Measurements from ENCODE around the gene ABCD1. TPM values are rescaled to one million over a fixed set of nuclear protein-coding genes. Genes with fewer than 3 reads are reported as not detected.
"Not testable (repeated sequence)": the region's sequence is repeated elsewhere in the genome, so short reads cannot be mapped to it uniquely, and the experiment has no call there.

ABCD1 gene
- total and polyA plus RNA-seq, 9 of the 15 experiments (the other 6 are each of a cell fraction or from before 2014, with no cell fraction given) = 0.07 to 6.9 (median 2.2) TPM

DNA sequence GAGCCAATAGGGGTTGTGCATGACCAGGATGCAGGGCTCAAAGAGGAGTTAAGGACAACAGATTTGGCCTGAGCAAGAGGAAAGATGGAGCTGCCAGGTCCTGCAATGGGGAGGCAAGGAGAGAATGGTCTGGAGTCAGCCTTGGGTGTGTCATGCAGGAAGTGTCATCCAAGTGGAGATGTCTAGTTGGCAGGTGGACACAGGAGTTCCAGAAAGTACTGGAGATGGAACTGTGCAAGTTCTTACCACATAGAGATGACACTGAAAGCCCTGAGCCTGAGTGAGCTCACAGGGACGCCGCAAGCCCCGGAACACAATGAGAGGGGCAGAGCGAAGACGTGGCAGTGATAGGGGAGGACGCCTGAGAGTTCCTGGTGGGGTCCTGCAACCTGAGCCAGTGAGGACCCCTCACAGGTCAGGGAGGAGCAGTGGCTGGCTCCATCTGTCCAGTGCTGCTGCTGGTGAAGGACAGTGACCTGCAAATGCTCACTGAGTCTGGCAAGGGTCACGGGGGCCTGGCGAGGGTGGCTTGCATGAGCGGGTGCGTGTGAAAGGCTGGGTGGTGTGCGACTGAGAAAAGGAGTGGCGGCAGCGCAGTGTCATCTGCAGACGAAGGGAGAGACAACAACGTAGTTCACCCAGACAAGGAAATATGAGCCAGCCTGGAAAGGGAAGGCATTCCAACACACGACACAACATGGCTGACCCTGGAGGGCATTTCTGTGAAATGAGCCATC lies 27.5 kb upstream of the ABCD1 start:
- FAIRE-seq; DNase-seq (ENCODE audit: extremely low read depth in 1 of 4, low spot score in 3 of 4); intact Hi-C loops (cut with micrococcal nuclease); H3K4me2 ChIP-seq (ENCODE audit: insufficient read depth, low read length); H4K20me1 ChIP-seq (replicated peaks; ENCODE audit: control insufficient read depth, insufficient read depth, low read length); H3K9ac ChIP-seq (ENCODE audit: insufficient read depth in 1 of 2, low read depth in 2 of 2, low read length in 2 of 2); H3K4me3 ChIP-seq; H3K27me3 ChIP-seq (ENCODE audit: control insufficient read depth in 2 of 2, insufficient read depth in 2 of 2, low read length in 2 of 2); H3K79me2 ChIP-seq (ENCODE audit: control insufficient read depth, insufficient read depth, low read length); in situ Hi-C loops (cut with MboI); H2AFZ ChIP-seq (ENCODE audit: low read depth, low read length); CTCF ChIA-PET (ENCODE audit: low intra/inter-chr PET ratio); H3K27ac ChIP-seq (ENCODE audit: extremely low read depth, low read depth, low read length); BruUV-seq (replicated peaks); POLR2A ChIA-PET; H3K9me3 ChIP-seq (replicated peaks; ENCODE audit: control insufficient read depth, insufficient read depth, low read depth, low read length); H3K9me1 ChIP-seq (ENCODE audit: control insufficient read depth, insufficient read depth, low read length): not testable (repeated sequence)
- TF ChIP-seq POLR2A (conservative IDR thresholded peaks at IDR 0.05) (peak; percentile 62; the same call in 1 of the 2 replicates), SUPT5H (IDR thresholded peaks at IDR 0.05) (peak; percentile 66), RBFOX2 (IDR thresholded peaks at IDR 0.05; ENCODE audit: low read depth, low read length) (peak; percentile 43), CAMTA2 (CRISPR knock-in tag; conservative IDR thresholded peaks at IDR 0.05) (0 out of 2 replicates have a peak, but pooled peaks have one; percentile 28), ZNF77 (CRISPR knock-in tag; IDR thresholded peaks at IDR 0.05) (peak; percentile 61; the same call in 1 of the 2 replicates), TFE3 (CRISPR knock-in tag; IDR thresholded peaks at IDR 0.05) (peak; percentile 20; the same call in 1 of the 2 replicates)
- TF ChIP-seq, protein P1, sequence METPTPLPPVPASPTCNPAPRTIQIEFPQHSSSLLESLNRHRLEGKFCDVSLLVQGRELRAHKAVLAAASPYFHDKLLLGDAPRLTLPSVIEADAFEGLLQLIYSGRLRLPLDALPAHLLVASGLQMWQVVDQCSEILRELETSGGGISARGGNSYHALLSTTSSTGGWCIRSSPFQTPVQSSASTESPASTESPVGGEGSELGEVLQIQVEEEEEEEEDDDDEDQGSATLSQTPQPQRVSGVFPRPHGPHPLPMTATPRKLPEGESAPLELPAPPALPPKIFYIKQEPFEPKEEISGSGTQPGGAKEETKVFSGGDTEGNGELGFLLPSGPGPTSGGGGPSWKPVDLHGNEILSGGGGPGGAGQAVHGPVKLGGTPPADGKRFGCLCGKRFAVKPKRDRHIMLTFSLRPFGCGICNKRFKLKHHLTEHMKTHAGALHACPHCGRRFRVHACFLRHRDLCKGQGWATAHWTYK (CRISPR knock-in tag; IDR thresholded peaks at IDR 0.05) = 0 out of 2 replicates have a peak, but pooled peaks have one; percentile 31
- Histone ChIP-seq H3K36me3 (ENCODE audit: control insufficient read depth, insufficient read depth, low read length) (peaks cover 63% of the 10 kb centered on the region; the same call in 1 of the 3 replicates), H3K4me1 (replicated peaks in 1 of 2; ENCODE audit: control insufficient read depth in 2 of 2, insufficient read depth in 2 of 2, low read length in 2 of 2) (peaks cover 0 to 35% of the 10 kb centered on the region in 2 experiments; a peak in 3 of 5 replicates)
- 89% methylated on average over 15 of the region's 16 CpGs for WGBS (ENCODE audit: insufficient coverage, low coverage, missing lambda C conversion rate)
- ATAC-seq = peak; percentile 9
